ENCODE data around the gene UVRAG. TPM values are rescaled to one million over a fixed set of nuclear protein-coding genes. Genes with fewer than 3 reads are reported as not detected.
A peak's percentile ranks its signal among the peaks of the same experiment; 100 is the strongest.
"Not testable (repeated sequence)": the region's sequence is repeated elsewhere in the genome, so short reads cannot be mapped to it uniquely, and the experiment has no call there.

UVRAG gene
- total and polyA plus RNA-seq, 4 donors: 8.7 to 53.2 (median 18.3) TPM

- DNase-seq: no peak
- no peak overlapping the region for H3K9ac ChIP-seq (ENCODE audit: insufficient read depth in 1 of 2, low read length in 2 of 2)
- no peak overlapping the region for H3K27ac ChIP-seq (ENCODE audit: low read depth in 1 of 2, low read length in 1 of 2)
- no peak for ATAC-seq (ENCODE audit: insufficient read depth, low FRiP score)
- H3K9me3 ChIP-seq (ENCODE audit: control insufficient read depth in 4 of 4, insufficient read depth in 3 of 4, low read length in 3 of 4): no peaks in the 10 kb centered on the region
- H3K4me1 ChIP-seq (ENCODE audit: control insufficient read depth in 5 of 5, insufficient read depth in 5 of 5, low read length in 5 of 5): peaks cover 0 to 9% (median 6%) of the 10 kb centered on the region in 5 donors
- H3K4me3 ChIP-seq: no peak overlapping the region
- no peak for TF ChIP-seq CTCF (IDR thresholded peaks at IDR 0.05; ENCODE audit: control extremely low read depth, extremely low read depth)
- no peaks in the 10 kb centered on the region for H3K36me3 ChIP-seq (ENCODE audit: control insufficient read depth in 4 of 4, insufficient read depth in 4 of 4, low read length in 4 of 4)
- 96 to 97% methylated on average over 4 of the region's 4 CpGs for WGBS, 2 donors
- no peaks in the 10 kb centered on the region for H3K27me3 ChIP-seq (ENCODE audit: control insufficient read depth in 3 of 3, insufficient read depth in 3 of 3, low read length in 2 of 3)
These were observed 114.7 kb downstream of the UVRAG start for GRCh38 chr11:75929706-75930105.

DNA sequence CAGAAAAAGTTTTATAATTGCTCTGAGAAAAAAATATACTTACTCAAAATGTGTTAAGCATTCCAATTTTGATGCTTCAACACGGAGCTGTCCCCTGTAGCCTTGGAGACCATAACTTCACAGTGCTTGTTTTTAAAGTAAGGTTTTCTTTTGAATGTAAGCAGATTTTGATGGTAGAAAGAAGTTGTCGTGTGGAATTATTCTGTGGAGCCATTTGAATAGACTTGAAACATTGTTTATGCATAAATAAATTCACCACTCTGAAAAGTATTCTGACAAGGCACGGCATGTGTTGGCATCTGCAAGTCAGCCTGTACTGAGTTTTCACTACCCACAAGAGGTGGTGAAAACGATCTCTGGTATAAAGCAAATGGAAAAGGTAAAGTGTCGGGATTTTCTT, 115.5 kb downstream of the UVRAG start:
- Histone ChIP-seq H3K4me1 (ENCODE audit: control insufficient read depth in 5 of 5, insufficient read depth in 5 of 5, low read length in 5 of 5) (peaks cover 0 to 4% (median 3%) of the 10 kb centered on the region in 5 donors), H3K9me3 (ENCODE audit: control insufficient read depth in 4 of 4, insufficient read depth in 3 of 4, low read length in 3 of 4) (no peaks in the 10 kb centered on the region), H3K27ac (ENCODE audit: low read depth in 1 of 2, low read length in 1 of 2) (no peak overlapping the region), H3K4me3 (no peak overlapping the region), H3K9ac (ENCODE audit: insufficient read depth in 1 of 2, low read length in 2 of 2) (no peak overlapping the region), H3K36me3 (ENCODE audit: control insufficient read depth in 4 of 4, insufficient read depth in 4 of 4, low read length in 4 of 4) (no peaks in the 10 kb centered on the region), H3K27me3 (ENCODE audit: control insufficient read depth in 3 of 3, insufficient read depth in 3 of 3, low read length in 2 of 3) (no peaks in the 10 kb centered on the region)
- no peak for TF ChIP-seq CTCF (IDR thresholded peaks at IDR 0.05; ENCODE audit: control extremely low read depth, extremely low read depth)
- WGBS, 2 donors: 89 to 90% methylated on average over 5 of the region's 5 CpGs
- ATAC-seq (ENCODE audit: insufficient read depth, low FRiP score) (no peak), DNase-seq (peak in 2 of 3 donors; percentile 32 to 54)

DNA sequence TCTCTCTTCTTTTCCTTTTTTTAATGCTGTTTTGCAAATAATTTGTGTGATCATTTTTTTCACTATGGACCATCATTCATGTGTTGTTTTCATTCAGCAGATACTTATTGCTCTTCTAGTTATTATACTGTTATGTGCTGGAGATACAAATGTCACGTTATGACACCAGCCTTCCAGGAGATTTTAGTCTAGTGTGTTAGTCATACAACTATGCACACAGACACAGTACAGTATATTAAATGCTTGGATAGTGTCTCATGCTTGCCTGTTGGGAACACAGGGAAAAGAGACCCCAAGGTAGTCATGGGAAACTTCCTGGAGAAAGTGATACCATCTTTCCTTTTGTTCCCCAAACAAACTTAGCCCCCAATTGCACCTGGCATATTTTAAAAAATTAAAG, 116.1 kb downstream of the UVRAG start:
- DNase-seq: no peak
- no peaks in the 10 kb centered on the region for H3K27me3 ChIP-seq (ENCODE audit: control insufficient read depth in 3 of 3, insufficient read depth in 3 of 3, low read length in 2 of 3)

GRCh38 chr11:75933736-75934135, 118.7 kb downstream of the UVRAG start:
- H3K27me3 ChIP-seq (ENCODE audit: control insufficient read depth in 3 of 3, insufficient read depth in 3 of 3, low read length in 2 of 3); H3K9me3 ChIP-seq (ENCODE audit: control insufficient read depth in 4 of 4, insufficient read depth in 3 of 4, low read length in 3 of 4); H3K4me1 ChIP-seq (ENCODE audit: control insufficient read depth in 5 of 5, insufficient read depth in 5 of 5, low read length in 5 of 5); ATAC-seq (ENCODE audit: insufficient read depth, low FRiP score); H3K9ac ChIP-seq (ENCODE audit: insufficient read depth in 1 of 2, low read length in 2 of 2); H3K27ac ChIP-seq (ENCODE audit: low read depth in 1 of 2, low read length in 1 of 2); H3K36me3 ChIP-seq (ENCODE audit: control insufficient read depth in 4 of 4, insufficient read depth in 4 of 4, low read length in 4 of 4); H3K4me3 ChIP-seq; DNase-seq: not testable (repeated sequence)
- 35 to 69% methylated on average over 1 of the region's 1 CpG for WGBS, 2 donors

More for the DNA sequence above, 116.1 kb downstream of the UVRAG start:
- Histone ChIP-seq H3K36me3 (ENCODE audit: control insufficient read depth in 4 of 4, insufficient read depth in 4 of 4, low read length in 4 of 4) (no peaks in the 10 kb centered on the region), H3K9me3 (ENCODE audit: control insufficient read depth in 4 of 4, insufficient read depth in 3 of 4, low read length in 3 of 4) (no peaks in the 10 kb centered on the region), H3K9ac (ENCODE audit: insufficient read depth in 1 of 2, low read length in 2 of 2) (no peak overlapping the region), H3K27ac (ENCODE audit: low read depth in 1 of 2, low read length in 1 of 2) (no peak overlapping the region), H3K4me3 (no peak overlapping the region), H3K4me1 (ENCODE audit: control insufficient read depth in 5 of 5, insufficient read depth in 5 of 5, low read length in 5 of 5) (peaks cover 0 to 4% (median 0%) of the 10 kb centered on the region in 5 donors)
- TF ChIP-seq CTCF (IDR thresholded peaks at IDR 0.05; ENCODE audit: control extremely low read depth, extremely low read depth): no peak
- 93 to 100% methylated on average over 1 of the region's 1 CpG for WGBS, 2 donors
- no peak for ATAC-seq (ENCODE audit: insufficient read depth, low FRiP score)

All from lung (tissue), 12 donors.